SIG-M5 treated with dmso at 0.1 percent for 504 hours (cell line): Measurements from ENCODE around the gene FOXM1.
"Not testable (repeated sequence)": the region's sequence is repeated elsewhere in the genome, so short reads cannot be mapped to it uniquely, and the experiment has no call there.

ENCODE experiments used
- DNase-seq: peaks from one replicate; lab custom pipeline; 2025; ENCODE audit not compliant: unreplicated experiment; lab: John Stamatoyannopoulos, UW

Gene FOXM1

GRCh38 chr12:2886768-2887450 lies 9.9 kb upstream of the FOXM1 start:
- no peak for DNase-seq

- no peak for DNase-seq
Measured at GRCh38 chr12:2884810-2885209, 7.8 kb upstream of the FOXM1 start.

DNA sequence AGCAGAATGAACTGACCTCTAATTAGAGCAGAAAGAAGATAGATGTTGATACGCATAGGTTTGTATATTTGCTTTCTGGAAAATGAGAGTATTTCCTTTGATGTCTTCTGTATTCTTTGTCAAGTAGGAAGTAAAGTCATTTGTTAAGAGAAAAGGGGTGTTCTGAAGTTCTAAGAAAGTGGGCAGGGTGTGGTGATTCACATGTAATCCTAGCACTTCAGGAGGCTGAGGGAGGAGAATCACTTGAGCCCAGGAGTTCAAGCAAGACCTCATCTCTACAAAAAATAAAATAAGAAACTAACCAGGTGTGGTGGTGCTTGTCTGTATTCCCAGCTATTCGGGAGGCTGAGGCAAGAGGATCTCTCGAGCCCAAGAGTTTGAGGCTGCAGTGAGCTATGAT lies 2.9 kb upstream of the FOXM1 start:
- no peak for DNase-seq

GRCh38 chr12:2877953-2878732 lies 1.2 kb upstream of the FOXM1 start:
- DNase-seq, result peak; percentile 99

- peak; percentile 45 for DNase-seq
Measured at GRCh38 chr12:2876431-2877046, 435 bp downstream of the FOXM1 start.

- DNase-seq, result not testable (repeated sequence)
Measured at GRCh38 chr12:2868986-2869632, 7.9 kb downstream of the FOXM1 start.

DNA sequence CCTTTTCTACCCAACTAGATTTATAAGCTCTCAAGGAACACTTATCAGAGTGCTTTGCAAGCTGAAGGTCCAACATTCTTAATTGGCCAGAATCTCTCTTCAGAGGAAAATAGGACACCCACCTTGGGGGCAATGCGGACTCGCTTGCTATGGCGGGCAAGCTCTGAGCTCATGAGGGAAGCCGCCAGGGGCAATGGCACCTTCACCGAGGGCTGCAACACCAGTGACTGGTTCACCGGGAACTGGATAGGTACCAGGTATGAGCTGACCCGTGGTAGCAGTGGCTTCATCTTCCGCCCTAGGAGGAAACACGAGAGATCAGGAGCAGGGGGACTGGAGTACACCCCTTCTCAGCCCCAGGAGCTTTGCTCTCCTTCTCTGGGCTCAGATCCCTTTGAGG lies 12.8 kb downstream of the FOXM1 start:
- DNase-seq, result no peak

DNA sequence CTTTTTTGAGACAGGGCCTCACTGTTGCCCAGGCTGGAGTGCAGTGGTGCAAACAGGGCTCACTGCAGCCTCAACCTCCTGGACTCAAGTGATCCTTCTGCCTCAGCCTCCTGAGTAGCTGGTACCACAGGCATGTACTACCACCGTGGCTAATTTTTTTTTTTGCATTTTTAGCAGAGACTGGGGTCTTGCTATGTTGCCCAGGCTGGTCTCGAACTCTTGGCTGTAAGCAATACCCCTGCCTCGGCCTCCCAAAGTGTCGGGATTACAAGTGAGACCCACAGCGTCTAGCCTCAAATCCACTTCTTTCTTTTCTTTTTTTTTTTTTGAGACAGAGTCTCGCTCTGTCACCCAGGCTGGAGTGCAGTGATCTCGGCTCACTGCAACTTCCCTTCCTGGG lies 13.6 kb downstream of the FOXM1 start:
- not testable (repeated sequence) for DNase-seq

DNA sequence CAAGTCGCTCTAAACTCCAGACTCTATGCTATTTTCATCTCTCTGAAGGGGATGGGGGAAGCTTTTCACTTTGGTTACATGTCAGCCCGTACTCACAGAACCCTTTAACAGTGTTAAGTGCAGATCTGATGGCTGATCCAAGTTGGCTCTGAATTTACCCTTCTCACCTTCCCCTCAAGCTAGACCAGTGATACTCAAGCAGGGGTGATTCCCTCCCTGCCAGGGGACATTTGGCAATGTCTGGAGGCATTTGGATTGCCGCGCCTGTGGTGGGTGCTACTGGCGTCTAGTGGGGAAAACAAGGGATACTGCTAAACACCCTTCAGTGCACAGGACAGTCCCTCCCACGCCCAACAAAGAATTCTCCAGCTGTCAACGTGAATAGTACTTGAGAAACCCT lies 14.1 kb downstream of the FOXM1 start:
- no peak for DNase-seq

GRCh38 chr12:2860170-2860569 lies 16.8 kb downstream of the FOXM1 start:
- no peak for DNase-seq

- no peak for DNase-seq
Measured at GRCh38 chr12:2858944-2859421, 18.0 kb downstream of the FOXM1 start.

DNA sequence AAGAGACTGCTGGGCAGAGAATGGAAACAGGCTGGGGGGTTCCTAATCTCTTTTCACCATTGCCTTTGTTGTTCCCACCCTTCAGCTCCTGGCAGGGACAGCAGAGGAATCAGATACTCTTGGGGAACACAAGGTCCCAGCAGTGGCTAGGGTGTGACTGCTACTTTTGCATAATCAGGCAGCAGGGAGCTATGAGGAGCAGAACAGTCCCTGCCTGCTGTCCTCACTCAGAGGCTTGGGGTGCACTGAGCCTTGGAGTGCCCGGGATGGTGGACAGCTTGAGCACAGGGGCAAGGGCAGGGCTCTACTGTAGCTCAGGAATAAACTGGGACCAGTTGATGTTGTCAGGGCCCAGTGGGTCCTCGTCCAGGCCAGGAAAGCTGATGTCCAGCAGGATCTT lies 18.6 kb downstream of the FOXM1 start:
- no peak for DNase-seq

GRCh38 chr12:2857576-2857975 lies 19.4 kb downstream of the FOXM1 start:
- no peak for DNase-seq

DNA sequence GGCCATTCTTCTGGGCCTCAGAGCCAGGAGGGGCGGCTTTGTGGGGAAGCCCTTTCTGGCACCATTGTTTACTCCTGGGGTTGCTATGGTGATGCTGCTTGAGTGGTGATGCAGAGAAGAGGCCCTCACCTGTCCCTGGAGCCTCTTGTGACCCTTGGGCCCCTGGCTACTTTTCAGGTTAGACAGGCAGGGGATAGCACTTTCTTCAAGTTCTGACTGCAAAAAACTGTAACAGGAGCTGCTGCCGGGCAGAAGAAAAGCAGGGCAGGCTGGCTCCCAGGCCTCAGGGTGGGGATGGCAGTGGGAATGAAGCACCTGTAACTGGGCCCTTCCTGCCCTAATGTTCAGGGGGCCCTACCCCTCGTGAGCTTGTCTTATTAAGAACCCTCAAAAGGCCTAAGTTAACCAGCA lies 19.9 kb downstream of the FOXM1 start, which contains the start of gene TEX52:
TSS of gene TEX52 (minus strand) at position 19 of the 411 bp plus-strand sequence. CDS start at position 6, 13 bp downstream.
- no peak for DNase-seq

- no peak for DNase-seq
Measured at GRCh38 chr12:2856051-2856450, 20.9 kb downstream of the FOXM1 start.

GRCh38 chr12:2855546-2855945 lies 21.4 kb downstream of the FOXM1 start:
- no peak for DNase-seq

- DNase-seq, result no peak
Measured at GRCh38 chr12:2854669-2855453, 22.1 kb downstream of the FOXM1 start.

DNA sequence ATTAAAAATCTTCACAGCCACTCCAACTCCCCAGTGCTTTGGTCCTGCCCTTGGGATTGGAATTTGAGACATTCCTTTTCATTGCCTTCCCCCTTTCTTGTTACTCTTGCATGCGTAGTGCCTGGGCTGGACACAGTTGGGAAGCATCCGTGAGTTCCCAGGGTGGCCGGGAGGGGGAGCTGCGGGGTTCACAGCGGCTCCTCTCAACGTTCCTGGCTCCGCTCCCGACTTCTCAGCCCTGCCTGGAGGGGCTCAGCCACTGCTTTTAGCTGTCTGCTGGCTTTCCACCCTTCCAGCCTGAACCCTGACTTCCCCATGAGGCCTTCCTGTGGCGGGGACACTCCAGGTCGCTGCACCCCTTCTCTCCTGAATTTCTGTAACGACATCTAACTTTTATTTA lies 23.3 kb downstream of the FOXM1 start:
- peak; percentile 33 for DNase-seq

GRCh38 chr12:2851931-2852330 lies 25.0 kb downstream of the FOXM1 start:
- no peak for DNase-seq

GRCh38 chr12:2845280-2845679 lies 31.7 kb downstream of the FOXM1 start:
- no peak for DNase-seq

DNA sequence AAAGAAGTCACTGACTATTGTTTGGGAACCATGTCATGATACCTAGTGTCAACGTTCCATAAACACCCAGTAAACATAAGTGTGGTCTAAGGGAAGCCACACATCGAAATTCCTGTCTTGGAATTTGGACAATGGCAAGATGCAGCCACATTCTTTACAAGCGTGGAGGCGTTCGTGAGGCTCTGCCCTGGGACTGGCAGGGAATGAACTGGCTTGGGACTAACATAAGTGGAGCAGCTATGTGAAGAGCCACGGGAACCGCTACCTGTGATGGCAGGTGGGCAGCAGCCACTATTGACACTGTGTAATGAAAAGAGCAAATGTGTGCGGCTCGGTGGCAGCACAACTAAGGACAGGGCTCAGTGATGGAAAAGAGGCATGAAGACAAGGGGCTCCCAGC lies 32.2 kb downstream of the FOXM1 start:
- no peak for DNase-seq
